Measurements from ENCODE around the gene HRH2.

Gene HRH2

DNA sequence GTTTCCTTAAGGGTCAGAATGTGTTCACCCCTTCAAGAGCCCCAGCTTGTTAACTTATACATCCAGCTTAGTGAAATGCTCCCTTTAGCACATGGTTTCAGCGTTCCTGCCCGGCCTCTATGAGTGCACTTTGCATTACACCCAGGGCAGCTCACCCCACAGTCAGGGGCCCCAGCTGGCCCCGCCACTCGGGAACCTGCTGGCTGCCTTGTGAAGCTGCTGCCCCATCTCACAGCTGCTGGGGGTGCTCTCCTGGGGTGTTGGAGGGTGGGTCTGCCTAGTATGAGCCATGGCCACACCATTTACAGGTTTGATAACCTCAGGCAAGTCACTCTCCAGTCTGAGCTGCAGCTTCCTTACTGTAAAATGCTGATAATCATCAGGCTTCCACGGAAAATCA, 32.2 kb downstream of the HRH2 start:
- Histone ChIP-seq H3K9me3 (ENCODE audit: control insufficient read depth in 2 of 2, low read length in 2 of 2) (no peaks in the 10 kb centered on the region), H3K4me3 (ENCODE audit: low read length in 2 of 2) (no peak overlapping the region), H3K27me3 (ENCODE audit: control insufficient read depth in 2 of 2, insufficient read depth in 2 of 2, low read length in 2 of 2) (no peaks in the 10 kb centered on the region), H3K27ac (ENCODE audit: low read depth in 2 of 2, low read length in 2 of 2) (no peak overlapping the region), H3K36me3 (ENCODE audit: control insufficient read depth in 2 of 2, insufficient read depth in 2 of 2, low read length in 2 of 2) (no peaks in the 10 kb centered on the region), H3K9ac (ENCODE audit: low read depth in 1 of 2, low read length in 2 of 2) (no peak overlapping the region), H3K4me1 (ENCODE audit: control insufficient read depth in 2 of 2, insufficient read depth in 2 of 2, low read length in 2 of 2) (no peaks in the 10 kb centered on the region)

DNA sequence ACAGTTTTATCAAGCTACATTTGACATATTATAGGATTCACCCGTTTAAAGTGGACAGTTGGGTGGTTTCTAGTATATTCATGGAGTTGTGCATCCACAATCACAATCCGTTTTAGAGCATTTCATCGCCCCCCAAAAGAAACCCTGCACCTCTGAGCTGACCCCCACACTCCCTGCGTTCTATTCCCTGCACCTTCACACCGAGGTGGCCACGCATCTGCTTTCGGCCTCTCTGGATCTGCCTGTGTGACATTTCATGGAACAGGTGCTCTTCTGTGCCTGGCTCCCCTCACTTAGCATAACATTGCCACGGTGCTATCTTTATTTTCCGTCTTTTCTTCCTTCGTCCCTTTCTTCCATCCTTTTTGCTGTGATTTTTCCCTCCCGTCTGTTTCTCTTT, 32.7 kb downstream of the HRH2 start:
- Histone ChIP-seq H3K27ac (ENCODE audit: low read depth in 2 of 2, low read length in 2 of 2) (no peak overlapping the region), H3K27me3 (ENCODE audit: control insufficient read depth in 2 of 2, insufficient read depth in 2 of 2, low read length in 2 of 2) (no peaks in the 10 kb centered on the region)

DNA sequence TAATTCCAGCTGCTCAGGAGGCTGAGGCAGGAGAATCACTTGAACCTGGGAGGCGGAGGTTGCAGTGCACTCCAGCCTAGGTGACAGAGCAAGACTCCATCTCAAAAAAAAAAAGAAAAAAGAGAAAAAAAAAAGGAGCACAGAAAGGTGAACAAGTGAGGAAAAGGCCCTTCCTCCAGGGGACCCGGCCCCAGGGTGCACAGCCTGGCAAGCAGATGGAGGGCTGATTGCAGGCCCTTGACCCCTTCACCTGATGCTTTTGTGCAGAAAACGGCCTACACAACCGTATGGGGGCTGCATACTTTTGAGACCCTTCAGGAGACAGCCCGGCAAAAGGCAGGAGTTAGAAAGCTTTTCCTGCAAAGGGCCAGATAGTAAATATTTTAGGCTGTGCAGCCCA, 33.9 kb downstream of the HRH2 start:
- no peak overlapping the region for H3K4me3 ChIP-seq (ENCODE audit: low read length in 2 of 2)
- H3K27me3 ChIP-seq (ENCODE audit: control insufficient read depth in 2 of 2, insufficient read depth in 2 of 2, low read length in 2 of 2) = no peaks in the 10 kb centered on the region
- H3K27ac ChIP-seq (ENCODE audit: low read depth in 2 of 2, low read length in 2 of 2) = no peak overlapping the region
- H3K9ac ChIP-seq (ENCODE audit: low read depth in 1 of 2, low read length in 2 of 2) = no peak overlapping the region
- no peaks in the 10 kb centered on the region for H3K9me3 ChIP-seq (ENCODE audit: control insufficient read depth in 2 of 2, low read length in 2 of 2)
- H3K4me1 ChIP-seq (ENCODE audit: control insufficient read depth in 2 of 2, insufficient read depth in 2 of 2, low read length in 2 of 2) = peaks cover 0 to 4% of the 10 kb centered on the region in 2 donors
- H3K36me3 ChIP-seq (ENCODE audit: control insufficient read depth in 2 of 2, insufficient read depth in 2 of 2, low read length in 2 of 2) = no peaks in the 10 kb centered on the region

More for the DNA sequence above, 32.7 kb downstream of the HRH2 start:
- no peaks in the 10 kb centered on the region for H3K9me3 ChIP-seq (ENCODE audit: control insufficient read depth in 2 of 2, low read length in 2 of 2)
- H3K4me3 ChIP-seq (ENCODE audit: low read length in 2 of 2) = no peak overlapping the region
- no peaks in the 10 kb centered on the region for H3K4me1 ChIP-seq (ENCODE audit: control insufficient read depth in 2 of 2, insufficient read depth in 2 of 2, low read length in 2 of 2)
- no peaks in the 10 kb centered on the region for H3K36me3 ChIP-seq (ENCODE audit: control insufficient read depth in 2 of 2, insufficient read depth in 2 of 2, low read length in 2 of 2)
- H3K9ac ChIP-seq (ENCODE audit: low read depth in 1 of 2, low read length in 2 of 2) = no peak overlapping the region

DNA sequence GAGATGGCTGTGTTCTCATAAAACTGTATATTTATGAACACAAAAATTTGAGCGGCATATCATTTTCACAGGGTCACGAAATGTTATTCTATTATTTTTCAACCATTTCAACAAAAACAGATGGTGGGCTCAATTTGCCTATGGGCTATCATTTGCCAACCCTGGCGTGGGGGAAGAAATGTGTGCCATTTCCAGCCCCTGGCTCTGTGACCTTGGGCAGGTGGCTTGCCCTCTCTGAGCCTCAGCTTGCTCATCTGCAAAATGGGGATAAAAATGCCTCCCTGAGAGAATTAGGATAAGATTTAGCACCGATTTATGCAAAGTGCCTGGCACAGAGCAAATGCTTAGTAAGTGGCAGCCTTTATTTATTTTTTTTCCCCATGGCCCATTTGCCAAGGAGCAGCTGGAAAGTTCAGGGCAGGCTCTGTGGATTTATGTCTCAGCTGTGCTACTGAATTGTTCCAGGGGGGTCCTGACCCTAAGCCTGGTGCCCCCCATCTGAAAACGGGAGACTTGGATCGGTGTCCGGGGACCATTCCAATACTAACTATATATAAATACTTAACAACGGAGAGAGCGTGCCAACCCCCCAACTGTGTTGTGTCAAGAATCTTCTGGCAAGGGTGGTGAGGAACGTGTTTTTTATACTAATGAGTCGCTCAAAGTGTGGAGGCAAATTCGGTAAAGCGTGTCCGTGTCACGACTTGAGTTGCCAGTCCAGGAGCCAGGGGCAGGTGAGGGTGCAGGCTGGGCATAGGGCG, 34.5 kb downstream of the HRH2 start:
- Histone ChIP-seq H3K4me1 (ENCODE audit: control insufficient read depth in 2 of 2, insufficient read depth in 2 of 2, low read length in 2 of 2) (peaks cover 0 to 5% of the 10 kb centered on the region in 2 donors), H3K36me3 (ENCODE audit: control insufficient read depth in 2 of 2, insufficient read depth in 2 of 2, low read length in 2 of 2) (no peaks in the 10 kb centered on the region), H3K9me3 (ENCODE audit: control insufficient read depth in 2 of 2, low read length in 2 of 2) (no peaks in the 10 kb centered on the region), H3K27ac (ENCODE audit: low read depth in 2 of 2, low read length in 2 of 2) (peak overlapping the region in 1 of 2 donors; percentile 51), H3K27me3 (ENCODE audit: control insufficient read depth in 2 of 2, insufficient read depth in 2 of 2, low read length in 2 of 2) (no peaks in the 10 kb centered on the region), H3K4me3 (ENCODE audit: low read length in 2 of 2) (no peak overlapping the region), H3K9ac (ENCODE audit: low read depth in 1 of 2, low read length in 2 of 2) (no peak overlapping the region)

DNA sequence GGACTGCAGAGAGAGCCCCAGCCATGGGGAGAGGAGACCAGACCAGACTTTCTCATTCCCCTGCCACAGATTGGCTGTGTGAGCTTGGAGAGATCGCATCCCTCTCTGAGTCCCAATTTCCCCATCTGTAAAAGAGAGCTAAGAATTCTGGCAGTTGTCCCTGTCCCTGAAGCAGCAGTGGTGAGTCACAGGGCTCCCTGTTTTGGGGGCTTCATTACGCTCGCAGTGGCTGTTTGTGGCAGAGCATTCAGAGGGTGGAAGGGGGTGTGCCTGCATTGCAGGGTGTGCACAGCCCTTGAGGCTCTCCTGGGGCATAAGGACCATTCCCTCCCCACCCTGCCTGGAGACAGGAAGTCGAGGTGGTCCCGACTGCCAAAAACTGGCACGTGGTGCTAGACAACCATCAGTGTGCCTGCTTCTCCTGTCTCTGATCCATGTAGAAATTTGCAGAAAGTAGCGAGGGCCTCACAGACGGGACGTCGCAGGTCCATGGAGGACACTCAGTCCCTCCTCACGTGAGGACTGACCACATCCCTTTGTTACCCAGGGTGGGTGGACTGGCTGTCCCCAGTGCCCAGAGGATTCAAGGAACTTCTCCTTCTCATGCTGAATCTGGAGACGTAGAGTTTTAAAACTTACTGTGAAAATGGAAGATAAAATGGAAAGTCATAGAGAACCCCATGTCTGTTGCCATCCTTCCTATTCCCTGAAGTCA, 35.3 kb downstream of the HRH2 start:
- H3K4me3 ChIP-seq (ENCODE audit: low read length in 2 of 2) = no peak overlapping the region
- peak overlapping the region in 1 of 2 donors; percentile 51 for H3K27ac ChIP-seq (ENCODE audit: low read depth in 2 of 2, low read length in 2 of 2)
- H3K27me3 ChIP-seq (ENCODE audit: control insufficient read depth in 2 of 2, insufficient read depth in 2 of 2, low read length in 2 of 2) = no peaks in the 10 kb centered on the region
- H3K9me3 ChIP-seq (ENCODE audit: control insufficient read depth in 2 of 2, low read length in 2 of 2) = no peaks in the 10 kb centered on the region
- H3K36me3 ChIP-seq (ENCODE audit: control insufficient read depth in 2 of 2, insufficient read depth in 2 of 2, low read length in 2 of 2) = no peaks in the 10 kb centered on the region
- peaks cover 0 to 5% of the 10 kb centered on the region in 2 donors for H3K4me1 ChIP-seq (ENCODE audit: control insufficient read depth in 2 of 2, insufficient read depth in 2 of 2, low read length in 2 of 2)
- no peak overlapping the region for H3K9ac ChIP-seq (ENCODE audit: low read depth in 1 of 2, low read length in 2 of 2)

DNA sequence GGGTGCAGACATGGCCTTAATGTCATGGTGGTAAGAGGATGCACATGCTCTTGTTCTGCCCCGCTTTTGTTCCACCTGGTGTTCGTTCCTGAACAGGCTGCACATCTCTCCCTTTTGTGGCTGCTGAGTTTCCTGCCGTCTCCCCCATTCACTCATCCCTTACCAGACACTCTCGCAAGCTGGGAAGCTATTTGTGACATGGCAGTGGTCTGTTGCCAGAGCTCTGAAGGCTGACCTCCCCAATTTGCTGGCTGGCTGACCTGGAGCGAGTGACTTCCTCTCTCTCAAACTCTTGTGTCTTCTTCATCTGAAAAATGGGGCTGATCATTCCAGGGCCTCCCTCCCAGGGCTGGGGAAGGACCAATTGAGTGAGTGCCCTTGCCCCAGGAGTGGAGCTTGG, 35.9 kb downstream of the HRH2 start:
- no peaks in the 10 kb centered on the region for H3K36me3 ChIP-seq (ENCODE audit: control insufficient read depth in 2 of 2, insufficient read depth in 2 of 2, low read length in 2 of 2)
- no peak overlapping the region for H3K4me3 ChIP-seq (ENCODE audit: low read length in 2 of 2)
- no peak overlapping the region for H3K9ac ChIP-seq (ENCODE audit: low read depth in 1 of 2, low read length in 2 of 2)
- peaks cover 0 to 5% of the 10 kb centered on the region in 2 donors for H3K4me1 ChIP-seq (ENCODE audit: control insufficient read depth in 2 of 2, insufficient read depth in 2 of 2, low read length in 2 of 2)
- H3K27me3 ChIP-seq (ENCODE audit: control insufficient read depth in 2 of 2, insufficient read depth in 2 of 2, low read length in 2 of 2) = no peaks in the 10 kb centered on the region
- peak overlapping the region in 1 of 2 donors; percentile 51 for H3K27ac ChIP-seq (ENCODE audit: low read depth in 2 of 2, low read length in 2 of 2)
- no peaks in the 10 kb centered on the region for H3K9me3 ChIP-seq (ENCODE audit: control insufficient read depth in 2 of 2, low read length in 2 of 2)

DNA sequence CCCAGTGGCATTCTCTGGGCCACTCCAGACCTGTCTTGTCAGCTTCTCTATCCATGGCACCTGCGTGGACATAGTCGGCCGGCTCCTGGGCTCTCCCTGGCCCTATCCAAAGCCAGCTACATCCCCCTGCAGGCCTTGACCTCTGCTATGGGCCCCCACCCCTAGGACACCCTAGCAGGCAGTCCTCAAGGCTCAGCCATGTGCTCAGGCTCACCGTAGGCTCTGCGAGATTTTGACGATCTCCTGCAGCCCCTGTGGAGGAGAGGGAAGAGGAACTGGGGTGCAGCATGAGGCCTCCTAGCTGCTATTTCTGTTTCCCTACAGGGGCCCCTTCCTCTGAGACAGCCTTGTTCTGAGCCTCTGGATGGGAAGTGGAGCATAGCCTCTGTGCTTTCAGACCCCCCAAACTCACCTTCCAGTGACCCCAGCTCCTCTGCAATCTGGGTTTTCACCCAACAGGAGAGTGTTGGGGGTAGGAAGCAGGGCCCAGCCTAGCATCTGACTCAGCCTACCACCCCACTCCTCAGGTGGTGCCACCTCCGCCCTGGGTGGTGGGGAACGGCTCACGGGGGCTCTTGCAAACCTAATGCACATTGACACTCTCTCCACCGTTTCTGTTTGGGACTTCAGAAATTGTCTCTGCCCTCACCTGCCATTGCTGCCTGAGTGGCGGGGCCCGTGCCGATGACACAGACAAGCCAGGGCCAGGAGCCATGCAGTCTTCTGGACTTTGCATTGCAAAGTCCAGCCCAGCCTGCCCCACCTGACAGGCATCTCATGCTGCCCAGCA, 36.7 kb downstream of the HRH2 start:
- Histone ChIP-seq H3K27me3 (ENCODE audit: control insufficient read depth in 2 of 2, insufficient read depth in 2 of 2, low read length in 2 of 2) (no peaks in the 10 kb centered on the region), H3K36me3 (ENCODE audit: control insufficient read depth in 2 of 2, insufficient read depth in 2 of 2, low read length in 2 of 2) (no peaks in the 10 kb centered on the region), H3K27ac (ENCODE audit: low read depth in 2 of 2, low read length in 2 of 2) (peak overlapping the region; percentile 4 to 7), H3K4me3 (ENCODE audit: low read length in 2 of 2) (no peak overlapping the region), H3K9ac (ENCODE audit: low read depth in 1 of 2, low read length in 2 of 2) (no peak overlapping the region), H3K4me1 (ENCODE audit: control insufficient read depth in 2 of 2, insufficient read depth in 2 of 2, low read length in 2 of 2) (peaks cover 0 to 5% of the 10 kb centered on the region in 2 donors), H3K9me3 (ENCODE audit: control insufficient read depth in 2 of 2, low read length in 2 of 2) (no peaks in the 10 kb centered on the region)

DNA sequence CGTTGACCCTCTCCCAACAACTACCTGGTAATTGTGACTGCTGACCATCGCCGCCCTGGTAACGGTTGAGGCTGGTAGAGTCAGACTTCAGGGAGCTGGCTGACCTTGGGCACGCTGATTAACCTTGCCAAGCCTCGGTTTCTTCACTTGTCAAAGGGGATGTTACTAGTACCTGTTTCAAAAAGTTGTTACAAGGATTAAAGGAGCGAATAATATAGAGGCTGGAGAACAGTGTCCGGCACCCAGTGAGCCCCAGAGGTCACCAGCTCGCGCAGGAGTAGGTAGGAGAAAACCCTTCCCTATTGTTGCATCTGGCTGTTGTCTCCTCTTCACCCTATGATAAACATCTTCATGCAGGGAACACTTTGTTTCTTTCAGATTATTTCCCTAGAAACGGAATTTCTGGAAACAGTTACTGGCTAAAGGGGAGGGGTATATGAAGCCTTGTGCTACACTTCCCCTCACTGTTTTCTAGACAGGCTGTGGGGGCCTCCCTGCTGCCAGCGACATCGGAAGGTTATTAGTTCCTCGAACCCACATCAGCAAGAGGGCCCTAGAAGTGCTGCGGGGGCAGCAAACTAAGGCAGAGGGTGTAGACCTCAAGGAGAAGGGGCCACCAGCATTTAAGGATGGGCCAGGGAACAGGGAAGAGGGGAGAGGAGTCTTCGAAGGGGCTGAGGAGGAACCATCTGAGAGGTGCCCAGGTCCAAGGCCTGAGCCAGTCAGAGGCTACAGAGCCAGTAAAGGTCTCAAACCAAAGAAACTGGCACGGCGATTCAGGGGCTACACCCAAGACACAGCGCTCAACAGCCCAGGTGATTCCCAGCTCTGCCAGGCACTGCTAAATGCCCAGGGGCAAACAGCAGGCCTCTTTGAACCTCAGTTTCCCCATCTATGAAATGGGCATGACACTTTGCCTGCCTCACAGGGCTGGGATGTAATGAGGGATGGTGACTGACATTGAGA, 37.6 kb downstream of the HRH2 start:
- peaks cover 0 to 5% of the 10 kb centered on the region in 2 donors for H3K4me1 ChIP-seq (ENCODE audit: control insufficient read depth in 2 of 2, insufficient read depth in 2 of 2, low read length in 2 of 2)
- peak overlapping the region; percentile 4 to 7 for H3K27ac ChIP-seq (ENCODE audit: low read depth in 2 of 2, low read length in 2 of 2)
- H3K36me3 ChIP-seq (ENCODE audit: control insufficient read depth in 2 of 2, insufficient read depth in 2 of 2, low read length in 2 of 2) = no peaks in the 10 kb centered on the region
- no peak overlapping the region for H3K4me3 ChIP-seq (ENCODE audit: low read length in 2 of 2)
- no peaks in the 10 kb centered on the region for H3K9me3 ChIP-seq (ENCODE audit: control insufficient read depth in 2 of 2, low read length in 2 of 2)
- H3K27me3 ChIP-seq (ENCODE audit: control insufficient read depth in 2 of 2, insufficient read depth in 2 of 2, low read length in 2 of 2) = no peaks in the 10 kb centered on the region
- H3K9ac ChIP-seq (ENCODE audit: low read depth in 1 of 2, low read length in 2 of 2) = no peak overlapping the region

DNA sequence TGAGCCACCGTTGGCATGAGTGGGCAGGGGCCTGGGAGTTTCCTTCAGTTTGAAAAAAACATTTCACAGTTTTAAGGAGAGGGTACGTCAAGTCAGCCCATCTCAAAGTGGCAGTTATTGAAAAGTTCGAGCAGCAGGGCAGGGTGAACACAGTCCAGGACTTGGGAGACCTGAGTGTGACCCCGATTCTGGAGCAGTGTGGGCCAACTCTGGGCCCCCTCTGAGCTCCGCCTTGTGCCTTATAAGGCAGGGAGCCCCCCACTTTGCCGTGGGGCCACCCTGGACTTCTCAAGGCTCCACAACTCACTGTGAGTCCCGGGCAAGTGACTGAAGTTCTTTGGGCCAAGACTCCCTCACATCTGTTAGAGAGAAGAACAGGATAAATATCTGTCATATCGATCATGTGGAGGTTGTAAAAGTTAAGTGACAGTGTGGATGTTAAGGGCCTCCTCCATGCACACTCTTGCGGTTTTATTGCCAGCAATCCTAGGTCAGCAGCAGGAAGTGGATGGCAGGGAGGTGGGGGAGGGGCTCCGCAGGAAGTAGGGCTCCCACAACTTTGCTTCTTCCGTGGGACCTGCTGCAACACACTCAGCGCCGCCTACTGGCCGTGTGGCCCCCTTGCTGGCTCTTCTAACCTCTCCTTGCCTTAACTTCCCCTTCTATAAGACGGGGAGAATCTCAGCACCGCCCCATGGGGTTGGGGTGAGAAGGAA, 38.4 kb downstream of the HRH2 start:
- Histone ChIP-seq H3K4me1 (ENCODE audit: control insufficient read depth in 2 of 2, insufficient read depth in 2 of 2, low read length in 2 of 2) (peaks cover 0 to 5% of the 10 kb centered on the region in 2 donors), H3K4me3 (ENCODE audit: low read length in 2 of 2) (no peak overlapping the region), H3K27me3 (ENCODE audit: control insufficient read depth in 2 of 2, insufficient read depth in 2 of 2, low read length in 2 of 2) (no peaks in the 10 kb centered on the region), H3K27ac (ENCODE audit: low read depth in 2 of 2, low read length in 2 of 2) (no peak overlapping the region), H3K9ac (ENCODE audit: low read depth in 1 of 2, low read length in 2 of 2) (no peak overlapping the region), H3K9me3 (ENCODE audit: control insufficient read depth in 2 of 2, low read length in 2 of 2) (no peaks in the 10 kb centered on the region), H3K36me3 (ENCODE audit: control insufficient read depth in 2 of 2, insufficient read depth in 2 of 2, low read length in 2 of 2) (no peaks in the 10 kb centered on the region)

Measured in mucosa of rectum (tissue), 2 donors.